VCaP (cell line): Measurements from ENCODE around the gene EBLN1.
A peak's percentile ranks its signal among the peaks of the same experiment; 100 is the strongest.
"Not testable (repeated sequence)": the region's sequence is repeated elsewhere in the genome, so short reads cannot be mapped to it uniquely, and the experiment has no call there.

Source experiments
- H3K27ac ChIP-seq: fragments of 450-650 bp; 2 replicates; pipeline ENCODE4 v1.5.1; 2017
- CTCF ChIP-seq: fragments of 450-650 bp; conservative IDR thresholded peaks from 2 replicates; pipeline ENCODE4 v1.5.1; 2017; ENCODE audit warnings: mild to moderate bottlenecking, moderate library complexity

EBLN1 gene

GRCh38 chr10:22226599-22226998 lies 8.8 kb upstream of the EBLN1 start:
- TF ChIP-seq CTCF, result no peak
- no peak overlapping the region for H3K27ac ChIP-seq

GRCh38 chr10:22222236-22223190 lies 4.7 kb upstream of the EBLN1 start:
- no peak overlapping the region for H3K27ac ChIP-seq
- TF ChIP-seq CTCF, result no peak

GRCh38 chr10:22219308-22219707 lies 1.5 kb upstream of the EBLN1 start:
- no peak overlapping the region for H3K27ac ChIP-seq
- no peak for TF ChIP-seq CTCF

GRCh38 chr10:22218448-22218847 lies 633 bp upstream of the EBLN1 start:
- peak; percentile 27; the same call in 1 of the 2 replicates for TF ChIP-seq CTCF
- H3K27ac ChIP-seq, result no peak overlapping the region

- not testable (repeated sequence) for H3K27ac ChIP-seq
These were observed 731 bp downstream of the EBLN1 start for GRCh38 chr10:22217084-22217483.

- no peak overlapping the region for H3K27ac ChIP-seq
- TF ChIP-seq CTCF, result no peak
These were observed 7.5 kb downstream of the EBLN1 start for GRCh38 chr10:22210267-22210666.

GRCh38 chr10:22193945-22194344 lies 23.9 kb downstream of the EBLN1 start:
- no peak for TF ChIP-seq CTCF
- no peak overlapping the region for H3K27ac ChIP-seq

- TF ChIP-seq CTCF, result no peak
- no peak overlapping the region for H3K27ac ChIP-seq
These were observed 32.2 kb downstream of the EBLN1 start for GRCh38 chr10:22185586-22185985.
